K562 (cell line): ENCODE measurements around the gene VMP1. TPM values are rescaled to one million over a fixed set of nuclear protein-coding genes. Genes with fewer than 3 reads are reported as not detected.

Source experiments
- ATF4 ChIP-seq: fragments of 450-650 bp; formaldehyde crosslinking; IDR thresholded peaks from 2 replicates; pipeline ENCODE4 v1.4.0; 2022; ENCODE audit warnings: mild to moderate bottlenecking, moderate library complexity
- BDP1 ChIP-seq: IDR thresholded peaks from 3 replicates; pipeline ENCODE4 v1.6.1; 2011; ENCODE audit not compliant: insufficient read length, insufficient read depth
- CCAR2 ChIP-seq: fragments of 200-400 bp; formaldehyde crosslinking; IDR thresholded peaks from 2 replicates; pipeline ENCODE4 v1.6.1; 2017; ENCODE audit warnings: mild to moderate bottlenecking, low read depth, low read length
- E2F1 ChIP-seq: sonication (generic); formaldehyde crosslinking; IDR thresholded peaks from 2 replicates; pipeline ENCODE4 v1.8.1; 2023; ENCODE audit warnings: mild to moderate bottlenecking, missing genetic modification reagents, moderate library complexity
- FOXJ2 ChIP-seq: fragments of 200-800 bp; sonication (Bioruptor generic); IDR thresholded peaks from 2 replicates; pipeline ENCODE4 v1.6.1; 2016; ENCODE audit warnings: missing genetic modification characterization, missing compliant biosample characterization
- GABPB1 ChIP-seq: sonication (generic); formaldehyde crosslinking; IDR thresholded peaks from 2 replicates; pipeline ENCODE4 v1.8.0; 2022; ENCODE audit warnings: mild to moderate bottlenecking, missing genetic modification reagents
- GABPB2 ChIP-seq: fragments of 250-450 bp; sonication (Bioruptor Pico); conservative IDR thresholded peaks from 2 replicates; pipeline ENCODE4 v1.5.1; 2021; ENCODE audit warnings: mild to moderate bottlenecking
- HDAC3 ChIP-seq: fragments of 450-650 bp; IDR thresholded peaks from 2 replicates; pipeline ENCODE4 v1.6.1; 2018; ENCODE audit warnings: borderline replicate concordance, mild to moderate bottlenecking, moderate library complexity; ENCODE audit not compliant: partially characterized antibody
- LARP7 ChIP-seq: fragments of 450-650 bp; IDR thresholded peaks from 2 replicates; pipeline ENCODE4 v1.6.1; 2016
- NR2F6 ChIP-seq: fragments of 450-650 bp; formaldehyde crosslinking; IDR thresholded peaks from 2 replicates; pipeline ENCODE4 v1.4.0; 2020; ENCODE audit warnings: mild to moderate bottlenecking
- SMARCB1 ChIP-seq: IDR thresholded peaks from 2 replicates; pipeline ENCODE4 v1.6.1; 2011; ENCODE audit warnings: improper control_type of control experiment, low read depth; ENCODE audit not compliant: insufficient read length
- XRCC5 ChIP-seq: fragments of 200-400 bp; formaldehyde crosslinking; IDR thresholded peaks from 2 replicates; pipeline ENCODE4 v1.6.1; 2017; ENCODE audit warnings: low read depth, mild to moderate bottlenecking, low read length
- ZC3H4 ChIP-seq: sonication (generic); formaldehyde crosslinking; IDR thresholded peaks from 2 replicates; pipeline ENCODE4 v1.9.0; 2021; ENCODE audit warnings: missing genetic modification reagents, borderline replicate concordance
- ZFP30 ChIP-seq: fragments of 250-450 bp; sonication (Bioruptor Pico); IDR thresholded peaks from 2 replicates; pipeline ENCODE4 v1.8.0; 2022; ENCODE audit warnings: moderate library complexity, mild to moderate bottlenecking, inconsistent platforms, borderline replicate concordance
- ZKSCAN8 ChIP-seq: fragments of 200-800 bp; sonication (Bioruptor generic); IDR thresholded peaks from 2 replicates; pipeline ENCODE4 v1.6.1; 2016; ENCODE audit warnings: missing genetic modification characterization, missing compliant biosample characterization
- ZNF253 ChIP-seq: fragments of 250-450 bp; sonication (Bioruptor Pico); conservative IDR thresholded peaks from 2 replicates; pipeline ENCODE4 v1.6.1; 2021; ENCODE audit warnings: mild to moderate bottlenecking
- ZNF445 ChIP-seq: fragments of 250-450 bp; sonication (Bioruptor Pico); IDR thresholded peaks from 2 replicates; pipeline ENCODE4 v1.4.0; 2020; ENCODE audit warnings: low read depth, mild to moderate bottlenecking, moderate library complexity
- ZNF551 ChIP-seq: fragments of 250-450 bp; sonication (Bioruptor Pico); IDR thresholded peaks from 2 replicates; pipeline ENCODE4 v1.5.0; 2021; ENCODE audit warnings: mild to moderate bottlenecking, moderate library complexity
- ZNF717 ChIP-seq: fragments of 250-450 bp; sonication (Bioruptor Pico); IDR thresholded peaks from 2 replicates; pipeline ENCODE4 v1.5.0; 2021
- ZSCAN32 ChIP-seq: fragments of 450-650 bp; formaldehyde crosslinking; IDR thresholded peaks from 2 replicates; pipeline ENCODE4 v1.4.0; 2020; ENCODE audit warnings: mild to moderate bottlenecking, moderate library complexity
- polyA plus RNA-seq, 8 experiments: library from polyadenylated mRNA; depleted of rRNA in 4 of 8; stranded (reverse) in 5 of 8; unstranded in 3 of 8; fragments of >200 nt; fragmentation: Nextera tagmentation in 2 of 8; fragmentation: Illumina TruSeq in 1 of 8; extraction: Ambion mirVana in 2 of 8; extraction: Trizol in 1 of 8; gene quantifications; 2 replicates each; pipeline versions ENCODE4 v1.2.1 to v1.2.3, GENCODE V29; 2011 to 2014; ENCODE audit warnings: inconsistent platforms in 1 of 8, missing spikeins in 1 of 8
- total RNA-seq, 7 experiments: library from RNA; depleted of rRNA in 6 of 7; stranded (reverse); fragments of >200 nt in 6 of 7; fragmentation: Illumina TruSeq in 2 of 7; extraction: Trizol in 2 of 7; gene quantifications; 2 replicates each; pipeline versions ENCODE4 v1.2.1 to v1.2.3, GENCODE V29; 2011 to 2021; ENCODE audit warnings: low replicate concordance in 1 of 7
- TF ChIP-seq, protein P1 (sequence below): fragments of 450-650 bp; IDR thresholded peaks from 2 replicates; pipeline ENCODE4 v1.6.1; 2016
- TF ChIP-seq, protein P2 (sequence below), 2 experiments: fragments of 450-650 bp in 1 of 2; IDR thresholded peaks; 2 replicates each; pipeline ENCODE4 v1.6.1; 2011 to 2017; ENCODE audit warnings: low read depth in 2 of 2, antibody characterized with exemption in 1 of 2, borderline replicate concordance in 1 of 2, low read length in 1 of 2, mild to moderate bottlenecking in 1 of 2, mixed read lengths in 1 of 2; ENCODE audit not compliant: control insufficient read depth in 1 of 2

Gene VMP1
- total and polyA plus RNA-seq, 9 of the 15 experiments (the other 6 are each of a cell fraction or from before 2014, with no cell fraction given), result 123 to 304 (median 151) TPM

- TF ChIP-seq E2F1 (CRISPR knock-in tag) (no peak), ZNF253 (peak; percentile 91), ZNF551 (peak; percentile 94; the same call in 1 of the 2 replicates), ZNF717 (CRISPR knock-in tag) (peak; percentile 97), ZFP30 (CRISPR knock-in tag) (peak; percentile 81; the same call in 1 of the 2 replicates), ZKSCAN8 (CRISPR knock-in tag) (0 out of 2 replicates have a peak, but pooled peaks have one; percentile 29), ATF4 (CRISPR knock-in tag) (peak; percentile 81), SMARCB1 (no peak), CCAR2 (no peak), ZNF445 (CRISPR knock-in tag) (peak; percentile 92), HDAC3 (no peak), BDP1 (no peak), LARP7 (peak; percentile 14; the same call in 1 of the 2 replicates), NR2F6 (CRISPR knock-in tag) (peak; percentile 6; the same call in 1 of the 2 replicates), ZSCAN32 (CRISPR knock-in tag) (peak; percentile 83), FOXJ2 (tag) (no peak), XRCC5 (0 out of 2 replicates have a peak, but pooled peaks have one; percentile 17), GABPB2 (CRISPR knock-in tag) (peak; percentile 94; the same call in 1 of the 2 replicates), ZC3H4 (CRISPR knock-in tag) (0 out of 2 replicates have a peak, but pooled peaks have one; percentile 85), GABPB1 (CRISPR knock-in tag) (peak; percentile 57; the same call in 1 of the 2 replicates)
- TF ChIP-seq, protein P1, sequence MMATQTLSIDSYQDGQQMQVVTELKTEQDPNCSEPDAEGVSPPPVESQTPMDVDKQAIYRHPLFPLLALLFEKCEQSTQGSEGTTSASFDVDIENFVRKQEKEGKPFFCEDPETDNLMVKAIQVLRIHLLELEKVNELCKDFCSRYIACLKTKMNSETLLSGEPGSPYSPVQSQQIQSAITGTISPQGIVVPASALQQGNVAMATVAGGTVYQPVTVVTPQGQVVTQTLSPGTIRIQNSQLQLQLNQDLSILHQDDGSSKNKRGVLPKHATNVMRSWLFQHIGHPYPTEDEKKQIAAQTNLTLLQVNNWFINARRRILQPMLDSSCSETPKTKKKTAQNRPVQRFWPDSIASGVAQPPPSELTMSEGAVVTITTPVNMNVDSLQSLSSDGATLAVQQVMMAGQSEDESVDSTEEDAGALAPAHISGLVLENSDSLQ, result peak; percentile 20; the same call in 1 of the 2 replicates
- TF ChIP-seq, protein P2, sequence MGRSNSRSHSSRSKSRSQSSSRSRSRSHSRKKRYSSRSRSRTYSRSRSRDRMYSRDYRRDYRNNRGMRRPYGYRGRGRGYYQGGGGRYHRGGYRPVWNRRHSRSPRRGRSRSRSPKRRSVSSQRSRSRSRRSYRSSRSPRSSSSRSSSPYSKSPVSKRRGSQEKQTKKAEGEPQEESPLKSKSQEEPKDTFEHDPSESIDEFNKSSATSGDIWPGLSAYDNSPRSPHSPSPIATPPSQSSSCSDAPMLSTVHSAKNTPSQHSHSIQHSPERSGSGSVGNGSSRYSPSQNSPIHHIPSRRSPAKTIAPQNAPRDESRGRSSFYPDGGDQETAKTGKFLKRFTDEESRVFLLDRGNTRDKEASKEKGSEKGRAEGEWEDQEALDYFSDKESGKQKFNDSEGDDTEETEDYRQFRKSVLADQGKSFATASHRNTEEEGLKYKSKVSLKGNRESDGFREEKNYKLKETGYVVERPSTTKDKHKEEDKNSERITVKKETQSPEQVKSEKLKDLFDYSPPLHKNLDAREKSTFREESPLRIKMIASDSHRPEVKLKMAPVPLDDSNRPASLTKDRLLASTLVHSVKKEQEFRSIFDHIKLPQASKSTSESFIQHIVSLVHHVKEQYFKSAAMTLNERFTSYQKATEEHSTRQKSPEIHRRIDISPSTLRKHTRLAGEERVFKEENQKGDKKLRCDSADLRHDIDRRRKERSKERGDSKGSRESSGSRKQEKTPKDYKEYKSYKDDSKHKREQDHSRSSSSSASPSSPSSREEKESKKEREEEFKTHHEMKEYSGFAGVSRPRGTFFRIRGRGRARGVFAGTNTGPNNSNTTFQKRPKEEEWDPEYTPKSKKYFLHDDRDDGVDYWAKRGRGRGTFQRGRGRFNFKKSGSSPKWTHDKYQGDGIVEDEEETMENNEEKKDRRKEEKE (IDR thresholded peaks at IDR 0.05; ENCODE audit: borderline replicate concordance in 1 of 2, control insufficient read depth in 1 of 2, low read depth in 2 of 2, low read length in 1 of 2), result peak in 1 of 2 experiments; percentile 70; a peak in 3 of 4 replicates
Observed at GRCh38 chr17:59842901-59843652, 135.6 kb downstream of the VMP1 start (continued).
